SIG-M5 treated with dmso at 0.1 percent for 504 hours (cell line): ENCODE data around the gene ADCY9.

Source experiments
- DNase-seq: peaks from one replicate; lab custom pipeline; 2025; ENCODE audit not compliant: unreplicated experiment; lab: John Stamatoyannopoulos, UW

The ADCY9 gene

GRCh38 chr16:4123616-4124300 is 7.5 kb upstream of the ADCY9 start:
- DNase-seq: no peak

GRCh38 chr16:4120176-4120575 is 3.9 kb upstream of the ADCY9 start:
- DNase-seq: no peak

GRCh38 chr16:4117250-4117578 is 972 bp upstream of the ADCY9 start:
- DNase-seq: no peak

GRCh38 chr16:4115949-4116318 is 308 bp downstream of the ADCY9 start:
- DNase-seq: no peak

- peak; percentile 51 for DNase-seq
Measured at GRCh38 chr16:4115209-4115948, 863 bp downstream of the ADCY9 start.

- no peak for DNase-seq
Measured at GRCh38 chr16:4114257-4115208, 1.7 kb downstream of the ADCY9 start.

- DNase-seq: peak; percentile 47
Measured at GRCh38 chr16:4113358-4114256, 2.6 kb downstream of the ADCY9 start.

- DNase-seq: no peak
Measured at GRCh38 chr16:4111748-4112696, 4.2 kb downstream of the ADCY9 start.

GRCh38 chr16:4110680-4111079 is 5.6 kb downstream of the ADCY9 start:
- DNase-seq: no peak

- DNase-seq: no peak
Measured at GRCh38 chr16:4110065-4110464, 6.2 kb downstream of the ADCY9 start.

- no peak for DNase-seq
Measured at GRCh38 chr16:4109250-4109736, 6.9 kb downstream of the ADCY9 start.

GRCh38 chr16:4106516-4106915 is 9.7 kb downstream of the ADCY9 start:
- no peak for DNase-seq

GRCh38 chr16:4105848-4106247 is 10.4 kb downstream of the ADCY9 start:
- DNase-seq: no peak

GRCh38 chr16:4103745-4104144 is 12.5 kb downstream of the ADCY9 start:
- DNase-seq: no peak

- DNase-seq: no peak
Measured at GRCh38 chr16:4101421-4102219, 14.6 kb downstream of the ADCY9 start.

- no peak for DNase-seq
Measured at GRCh38 chr16:4098501-4098900, 17.7 kb downstream of the ADCY9 start.

- peak; percentile 40 for DNase-seq
Measured at GRCh38 chr16:4097826-4098240, 18.4 kb downstream of the ADCY9 start.

GRCh38 chr16:4096509-4096908 is 19.7 kb downstream of the ADCY9 start:
- no peak for DNase-seq
